Pancreas (tissue), 10 donors: ENCODE measurements around the gene MRE11. TPM values are rescaled to one million over a fixed set of nuclear protein-coding genes. Genes with fewer than 3 reads are reported as not detected.
A peak's percentile ranks its signal among the peaks of the same experiment; 100 is the strongest.

Experiments used
- ATAC-seq, 4 donors: fragments of 200-7000 bp; cut with Tn5 transposase; one replicate each; pipeline versions ENCODE4 v1.8.0 to v1.9.1; 2020; ENCODE audit warnings: mild to moderate bottlenecking in 4 of 4, moderate library complexity in 4 of 4
- DNase-seq, 6 donors: peaks; one replicate each; pipeline ENCODE4 v3.0.0-alpha.2; 2020
- FAIRE-seq: peaks from 2 replicates; lab custom pipeline; 2012; peaks lifted over from hg19 to GRCh38; lab: Jason Lieb, UNC
- H3K27ac ChIP-seq, 4 donors: fragments of 200-600 bp; sonication (generic); 1 replicate in 3 of 4; 2 replicates in 1 of 4; pipeline versions ENCODE4 v1.5.0 to v1.8.0; 2020
- H3K27me3 ChIP-seq, 4 donors: fragments of 200-600 bp; one replicate each; pipeline ENCODE4 v1.8.0; 2021
- H3K36me3 ChIP-seq, 3 donors: fragments of 200-600 bp; sonication (generic) in 1 of 3; one replicate each; pipeline versions ENCODE4 v1.5.0 to v1.8.0; 2020 to 2021
- H3K4me1 ChIP-seq, 3 donors: fragments of 200-600 bp; one replicate each; pipeline ENCODE4 v1.8.0; 2021
- H3K4me3 ChIP-seq, 4 donors: fragments of 200-600 bp; sonication (generic) in 2 of 4; one replicate each; pipeline versions ENCODE4 v1.5.0 to v1.8.0; 2020 to 2021
- H3K9me3 ChIP-seq, 4 donors: fragments of 200-600 bp; one replicate each; pipeline ENCODE4 v1.8.0; 2021
- WGBS, 2 donors: extraction: QIAGEN DNeasy Blood & Tissue Kit; methylation state at CpG; one replicate each; pipeline ENCODE4 v1.1.7; 2013; 5-methylcytosine and 5-hydroxymethylcytosine counted together
- intact Hi-C, 3 donors: fragments of 100-400 bp; cut with DNase I; formaldehyde crosslinking; loops; one replicate each; pipeline versions ENCODE4 v1.11.1 to v1.14.2; 2022
- polyA plus RNA-seq, 2 donors: library from polyadenylated mRNA; stranded (reverse); fragments of 200-250 nt; gene quantifications; one replicate each; pipeline ENCODE4 v1.2.3, GENCODE V29; 2013
- total RNA-seq, 6 donors: library from RNA; stranded (reverse); fragmentation: NEBNext Ultra II Directional in 4 of 6; extraction: Animal tissue kit (Norgen Biotek cat#: 25700) in 4 of 6; gene quantifications; one replicate each; pipeline versions ENCODE4 v1.2.1 to v1.2.4, GENCODE V29; 2021 to 2023
- TF ChIP-seq, protein P1 (sequence below), 4 donors: fragments of 200-600 bp; sonication (generic) in 3 of 4; IDR thresholded peaks; one replicate each; pipeline versions ENCODE4 v1.5.0 to v1.8.0; 2021; ENCODE audit warnings: antibody characterized with exemption in 4 of 4
- donor health status: healthy with polysubstance abuse.
- donor health status: DM: no; HTN: no; CAD: no; lungs with moderate emphysema.
- donor health status: DM: no; HTN: no; CAD: no.
- donor health status: control.
- donor health status: control.
- donor health status: Bipolar disorder and iron deficiency.
- donor health status: DM: yes; HTN: yes; CAD: no.
- donor health status: DM: no; HTN: no; CAD: no.
- donor health status: DM: no; HTN: no; CAD: no.
- donor health status: DM: yes; HTN: yes; CAD: no.

The MRE11 gene
- total and polyA plus RNA-seq, 8 donors, result 4.2 to 13.4 (median 8.6) TPM

DNA sequence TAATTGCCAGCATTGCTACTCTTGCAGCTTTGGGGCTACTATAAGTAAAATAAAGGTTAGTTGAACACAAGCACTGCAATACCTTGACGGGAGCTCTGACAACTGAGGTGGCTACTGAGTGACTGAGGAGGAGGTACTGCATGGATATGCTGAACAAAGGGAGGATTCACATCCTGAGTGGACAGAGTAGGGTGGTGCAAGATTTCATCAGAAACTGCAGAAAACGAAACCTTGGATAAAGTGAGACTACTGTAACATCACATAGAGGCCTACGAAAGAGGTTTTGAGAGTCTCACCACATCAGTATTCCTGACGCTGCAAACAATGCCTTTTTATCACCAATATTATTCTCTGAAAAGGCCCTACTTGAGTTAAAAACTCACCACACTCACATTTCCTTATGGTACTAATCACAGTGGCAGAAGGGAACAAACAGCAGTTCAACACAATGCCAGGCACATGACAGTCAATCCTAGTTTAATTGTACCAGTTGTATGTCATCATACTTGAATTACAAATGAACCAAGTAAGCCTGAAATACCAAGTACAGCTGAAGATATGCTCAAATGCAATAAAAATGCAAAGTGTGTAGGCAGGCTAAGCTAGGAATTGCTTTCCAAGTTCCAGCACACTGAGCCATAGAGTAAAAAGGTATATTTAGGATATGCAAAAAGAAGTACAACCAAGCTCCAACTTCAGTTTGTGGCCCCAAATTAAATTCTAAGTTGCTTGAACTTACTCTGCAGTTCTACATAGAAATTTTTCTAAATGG lies 88.4 kb downstream of the MRE11 start:
- TF ChIP-seq, protein P1, sequence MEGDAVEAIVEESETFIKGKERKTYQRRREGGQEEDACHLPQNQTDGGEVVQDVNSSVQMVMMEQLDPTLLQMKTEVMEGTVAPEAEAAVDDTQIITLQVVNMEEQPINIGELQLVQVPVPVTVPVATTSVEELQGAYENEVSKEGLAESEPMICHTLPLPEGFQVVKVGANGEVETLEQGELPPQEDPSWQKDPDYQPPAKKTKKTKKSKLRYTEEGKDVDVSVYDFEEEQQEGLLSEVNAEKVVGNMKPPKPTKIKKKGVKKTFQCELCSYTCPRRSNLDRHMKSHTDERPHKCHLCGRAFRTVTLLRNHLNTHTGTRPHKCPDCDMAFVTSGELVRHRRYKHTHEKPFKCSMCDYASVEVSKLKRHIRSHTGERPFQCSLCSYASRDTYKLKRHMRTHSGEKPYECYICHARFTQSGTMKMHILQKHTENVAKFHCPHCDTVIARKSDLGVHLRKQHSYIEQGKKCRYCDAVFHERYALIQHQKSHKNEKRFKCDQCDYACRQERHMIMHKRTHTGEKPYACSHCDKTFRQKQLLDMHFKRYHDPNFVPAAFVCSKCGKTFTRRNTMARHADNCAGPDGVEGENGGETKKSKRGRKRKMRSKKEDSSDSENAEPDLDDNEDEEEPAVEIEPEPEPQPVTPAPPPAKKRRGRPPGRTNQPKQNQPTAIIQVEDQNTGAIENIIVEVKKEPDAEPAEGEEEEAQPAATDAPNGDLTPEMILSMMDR (IDR thresholded peaks at IDR 0.05), result no peak
- Histone ChIP-seq H3K4me1 (peaks cover 0 to 4% (median 2%) of the 10 kb centered on the region in 3 donors), H3K9me3 (no peaks in the 10 kb centered on the region), H3K36me3 (no peaks in the 10 kb centered on the region), H3K4me3 (no peak overlapping the region), H3K27ac (no peak overlapping the region), H3K27me3 (peaks cover 0 to 11% (median 0%) of the 10 kb centered on the region in 4 donors)
- FAIRE-seq, result no peak
- WGBS, 2 donors, result 87 to 91% methylated on average over 4 of the region's 4 CpGs
- DNase-seq, result no peak
- intact Hi-C loops, result no loop called here
- no peak for ATAC-seq

DNA sequence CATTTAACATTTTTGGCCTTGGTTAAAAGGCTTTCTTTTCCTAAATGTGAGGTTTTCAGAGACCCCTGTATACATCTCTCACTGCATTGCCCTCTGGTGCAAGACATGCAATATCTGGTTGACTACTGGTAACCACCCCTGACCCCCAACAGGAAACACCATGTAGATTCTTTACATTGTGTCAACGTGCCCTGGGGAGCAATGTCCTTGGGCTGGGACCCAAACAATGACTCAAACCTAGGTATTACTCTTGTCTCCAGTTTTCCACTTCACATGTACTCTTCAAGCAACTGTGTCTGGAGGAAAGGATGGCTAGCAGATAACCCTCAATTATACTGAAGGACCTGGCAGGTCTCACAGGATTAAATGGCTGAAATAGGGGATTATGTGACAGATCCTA lies 91.3 kb downstream of the MRE11 start:
- FAIRE-seq, result no peak
- TF ChIP-seq, protein P1 (IDR thresholded peaks at IDR 0.05), result no peak
- intact Hi-C loops, result no loop called here

DNA sequence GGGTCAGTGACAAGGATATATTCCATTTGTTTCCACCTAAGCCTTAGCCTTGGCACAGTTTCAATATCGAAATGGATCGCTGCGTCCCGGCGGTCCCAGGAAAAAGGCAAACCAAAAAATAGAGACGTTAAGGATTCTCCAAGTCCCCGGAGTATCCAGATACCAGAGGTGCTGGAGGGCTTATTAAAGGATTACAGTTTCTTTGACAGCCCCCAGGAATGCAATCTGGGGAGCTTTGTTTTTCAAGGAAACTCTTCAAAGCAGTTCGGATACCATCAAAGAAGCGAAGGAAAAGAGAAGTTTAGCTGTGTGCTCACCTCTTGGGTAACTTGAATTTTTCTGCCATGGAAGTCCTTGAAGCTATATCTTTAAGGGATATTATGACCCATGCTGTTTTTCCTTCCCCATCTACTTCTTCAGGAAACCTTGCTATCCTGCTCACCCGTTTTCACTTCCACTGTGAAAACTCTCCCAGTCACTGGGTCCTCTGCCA lies 91.8 kb downstream of the MRE11 start:
- TF ChIP-seq, protein P1 (IDR thresholded peaks at IDR 0.05), result no peak
- no peaks in the 10 kb centered on the region for H3K9me3 ChIP-seq
- no peak for FAIRE-seq
- peaks cover 0 to 11% (median 0%) of the 10 kb centered on the region in 4 donors for H3K27me3 ChIP-seq
- DNase-seq, result no peak
- peak overlapping the region in 1 of 4 donors; percentile 28 for H3K4me3 ChIP-seq
- no peak for ATAC-seq
- 14 to 19% methylated on average over 10 of the region's 10 CpGs for WGBS, 2 donors
- peaks cover 0 to 4% (median 2%) of the 10 kb centered on the region in 3 donors for H3K4me1 ChIP-seq
- H3K36me3 ChIP-seq, result no peaks in the 10 kb centered on the region
- intact Hi-C loops, result no loop called here
- no peak overlapping the region for H3K27ac ChIP-seq

More for the DNA sequence above, 91.3 kb downstream of the MRE11 start:
- no peaks in the 10 kb centered on the region for H3K36me3 ChIP-seq
- no peak for DNase-seq
- peaks cover 0 to 11% (median 0%) of the 10 kb centered on the region in 4 donors for H3K27me3 ChIP-seq
- H3K4me1 ChIP-seq, result peaks cover 0 to 4% (median 2%) of the 10 kb centered on the region in 3 donors
- 3 to 5% methylated on average over 1 of the region's 1 CpG for WGBS, 2 donors
- ATAC-seq, result no peak
- no peaks in the 10 kb centered on the region for H3K9me3 ChIP-seq
- H3K27ac ChIP-seq, result no peak overlapping the region
- H3K4me3 ChIP-seq, result no peak overlapping the region

DNA sequence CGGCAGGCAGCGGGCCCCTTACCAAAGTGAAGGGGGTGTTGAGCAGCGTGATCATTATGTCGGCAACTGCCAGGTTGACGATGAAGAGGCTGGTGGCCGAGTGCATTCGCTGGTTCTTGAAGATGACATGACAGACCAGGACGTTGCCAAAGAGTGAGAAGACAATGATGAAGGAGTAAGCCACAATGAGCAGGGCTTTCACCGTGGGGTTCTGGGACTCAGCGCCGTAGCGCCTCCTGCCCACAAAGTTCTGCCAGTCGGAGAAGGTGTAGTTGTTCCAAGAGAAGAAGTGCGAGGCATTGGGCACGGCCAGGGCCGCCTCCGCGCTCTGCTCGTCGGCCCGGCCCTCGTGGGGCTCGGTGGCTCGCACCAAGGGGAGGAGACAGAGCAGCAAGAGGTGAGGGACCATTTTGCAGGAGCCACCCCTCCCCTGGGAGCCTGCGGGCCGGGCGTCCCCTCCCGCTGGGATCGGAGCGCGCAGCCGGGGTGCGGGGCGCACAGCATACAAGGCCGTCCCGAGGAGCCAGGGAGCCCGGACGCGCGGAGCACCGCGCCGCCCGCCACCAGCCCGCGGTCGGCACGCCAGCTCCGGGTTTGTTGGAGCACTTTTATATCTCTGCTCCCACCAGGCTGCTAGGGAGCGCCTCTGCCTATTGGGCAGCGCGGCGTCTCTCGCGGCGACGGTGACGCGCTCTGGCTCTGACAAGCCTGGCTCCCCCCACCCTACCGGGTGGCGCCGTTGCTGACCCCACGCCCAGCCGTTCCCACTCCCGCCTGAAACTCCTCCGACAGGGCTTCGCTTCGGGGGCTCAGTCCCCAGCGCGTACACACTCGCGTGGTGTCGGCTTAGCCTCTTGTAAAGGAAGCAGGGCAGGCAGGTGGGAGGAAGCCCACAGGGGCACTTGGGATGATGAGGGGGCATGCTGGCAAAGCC lies 92.5 kb downstream of the MRE11 start, which contains the start of gene GPR83:
TSS of gene GPR83 (minus strand) at position 581 of the 934 bp plus-strand sequence. CDS start at position 409, 172 bp downstream.
- 1 to 2% methylated on average over 60 to 73 of the region's 73 CpGs for WGBS, 2 donors
- TF ChIP-seq, protein P1 (IDR thresholded peaks at IDR 0.05), result no peak
- ATAC-seq, result peak in 2 of 4 donors; percentile 14 to 27
- peak in 1 of 6 donors; percentile 49 for DNase-seq
- no peaks in the 10 kb centered on the region for H3K9me3 ChIP-seq
- no peaks in the 10 kb centered on the region for H3K36me3 ChIP-seq
- H3K4me3 ChIP-seq, result peak within 1 kb of the TSS in 1 of 4 donors; percentile 28
- H3K4me1 ChIP-seq, result peaks cover 0 to 4% (median 2%) of the 10 kb centered on the region in 3 donors
- intact Hi-C loops, result no loop called here
- peaks cover 0 to 11% (median 0%) of the 10 kb centered on the region in 4 donors for H3K27me3 ChIP-seq
- H3K27ac ChIP-seq, result no peak within 1 kb of the TSS
- FAIRE-seq, result no peak
